Body of pancreas (tissue), 4 donors: Measurements from ENCODE around the gene HSDL2.

Experiments used
- POLR2A ChIP-seq, 3 donors: fragments of 450-650 bp; IDR thresholded peaks; one replicate each; pipeline ENCODE4 v1.6.1; 2016; ENCODE audit warnings: antibody characterized with exemption in 3 of 3, mild to moderate bottlenecking in 2 of 3
- TF ChIP-seq, protein P1 (sequence below), 7 experiments: fragments of 450-650 bp in 4 of 7; fragments of 200-600 bp in 3 of 7; sonication (generic) in 3 of 7; IDR thresholded peaks; one replicate each; pipeline ENCODE4 v1.5.1; 2016 to 2019; ENCODE audit warnings: antibody characterized with exemption in 7 of 7

DNA sequence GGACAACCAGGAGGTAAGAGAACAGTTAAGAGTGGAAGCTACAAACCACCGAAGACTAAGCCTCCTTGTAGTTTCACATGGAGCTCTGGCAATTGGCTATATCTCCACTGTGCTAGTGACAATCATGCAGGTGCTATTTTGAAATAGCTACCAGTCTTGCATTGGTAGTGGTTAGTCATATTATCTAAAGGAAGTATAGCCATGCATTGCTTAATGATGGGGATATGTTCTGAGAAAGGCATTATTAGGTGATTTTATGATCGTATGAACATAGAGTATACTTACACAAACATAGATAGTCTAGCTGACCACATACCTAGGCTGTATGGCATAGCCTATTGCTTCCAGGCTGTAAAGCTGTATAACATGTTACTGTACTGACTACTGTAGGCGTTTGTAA, 28.4 kb downstream of the HSDL2 start:
- no peak for TF ChIP-seq POLR2A (IDR thresholded peaks at IDR 0.05)
- TF ChIP-seq, protein P1, sequence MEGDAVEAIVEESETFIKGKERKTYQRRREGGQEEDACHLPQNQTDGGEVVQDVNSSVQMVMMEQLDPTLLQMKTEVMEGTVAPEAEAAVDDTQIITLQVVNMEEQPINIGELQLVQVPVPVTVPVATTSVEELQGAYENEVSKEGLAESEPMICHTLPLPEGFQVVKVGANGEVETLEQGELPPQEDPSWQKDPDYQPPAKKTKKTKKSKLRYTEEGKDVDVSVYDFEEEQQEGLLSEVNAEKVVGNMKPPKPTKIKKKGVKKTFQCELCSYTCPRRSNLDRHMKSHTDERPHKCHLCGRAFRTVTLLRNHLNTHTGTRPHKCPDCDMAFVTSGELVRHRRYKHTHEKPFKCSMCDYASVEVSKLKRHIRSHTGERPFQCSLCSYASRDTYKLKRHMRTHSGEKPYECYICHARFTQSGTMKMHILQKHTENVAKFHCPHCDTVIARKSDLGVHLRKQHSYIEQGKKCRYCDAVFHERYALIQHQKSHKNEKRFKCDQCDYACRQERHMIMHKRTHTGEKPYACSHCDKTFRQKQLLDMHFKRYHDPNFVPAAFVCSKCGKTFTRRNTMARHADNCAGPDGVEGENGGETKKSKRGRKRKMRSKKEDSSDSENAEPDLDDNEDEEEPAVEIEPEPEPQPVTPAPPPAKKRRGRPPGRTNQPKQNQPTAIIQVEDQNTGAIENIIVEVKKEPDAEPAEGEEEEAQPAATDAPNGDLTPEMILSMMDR (IDR thresholded peaks at IDR 0.05) = no peak
